Thyroid gland (tissue), 4 donors: Measurements from ENCODE around the gene ARHGEF16.

Source experiments
- CTCF ChIP-seq, 6 experiments: fragments of 200-600 bp in 3 of 6; fragments of 450-650 bp in 3 of 6; sonication (generic) in 3 of 6; IDR thresholded peaks; one replicate each; pipeline ENCODE4 v1.5.1; 2016 to 2019; ENCODE audit warnings: antibody characterized with exemption in 6 of 6, mild to moderate bottlenecking in 2 of 6, inconsistent platforms in 1 of 6, moderate library complexity in 1 of 6
- POLR2A ChIP-seq, 2 donors: fragments of 450-650 bp; IDR thresholded peaks; one replicate each; pipeline ENCODE4 v1.6.1; 2017; ENCODE audit warnings: antibody characterized with exemption in 2 of 2, mild to moderate bottlenecking in 2 of 2, moderate library complexity in 1 of 2

GRCh38 chr1:3453891-3454810 is at the start of gene ARHGEF16:
- TF ChIP-seq CTCF (IDR thresholded peaks at IDR 0.05): peak in 3 of 6 experiments; percentile 49 to 59 (median 51)
- TF ChIP-seq POLR2A (IDR thresholded peaks at IDR 0.05): no peak
